Loucy (cell line): Measurements from ENCODE around the gene ZNF438.

Experiments
- EZH2phosphoT487 ChIP-seq: fragments of 200-600 bp; IDR thresholded peaks from 2 replicates; pipeline ENCODE4 v1.6.1; 2018; ENCODE audit warnings: antibody characterized with exemption, mild to moderate bottlenecking, moderate library complexity, borderline replicate concordance
- TF ChIP-seq, protein P1 (sequence below): fragments of 200-600 bp; sonication (generic); conservative IDR thresholded peaks from 2 replicates; pipeline ENCODE4 v1.5.1; 2014; ENCODE audit warnings: mild to moderate bottlenecking, antibody characterized with exemption, low read length

GRCh38 chr10:30963992-30964930 is 67.4 kb downstream of the ZNF438 start:
- TF ChIP-seq, protein P1, sequence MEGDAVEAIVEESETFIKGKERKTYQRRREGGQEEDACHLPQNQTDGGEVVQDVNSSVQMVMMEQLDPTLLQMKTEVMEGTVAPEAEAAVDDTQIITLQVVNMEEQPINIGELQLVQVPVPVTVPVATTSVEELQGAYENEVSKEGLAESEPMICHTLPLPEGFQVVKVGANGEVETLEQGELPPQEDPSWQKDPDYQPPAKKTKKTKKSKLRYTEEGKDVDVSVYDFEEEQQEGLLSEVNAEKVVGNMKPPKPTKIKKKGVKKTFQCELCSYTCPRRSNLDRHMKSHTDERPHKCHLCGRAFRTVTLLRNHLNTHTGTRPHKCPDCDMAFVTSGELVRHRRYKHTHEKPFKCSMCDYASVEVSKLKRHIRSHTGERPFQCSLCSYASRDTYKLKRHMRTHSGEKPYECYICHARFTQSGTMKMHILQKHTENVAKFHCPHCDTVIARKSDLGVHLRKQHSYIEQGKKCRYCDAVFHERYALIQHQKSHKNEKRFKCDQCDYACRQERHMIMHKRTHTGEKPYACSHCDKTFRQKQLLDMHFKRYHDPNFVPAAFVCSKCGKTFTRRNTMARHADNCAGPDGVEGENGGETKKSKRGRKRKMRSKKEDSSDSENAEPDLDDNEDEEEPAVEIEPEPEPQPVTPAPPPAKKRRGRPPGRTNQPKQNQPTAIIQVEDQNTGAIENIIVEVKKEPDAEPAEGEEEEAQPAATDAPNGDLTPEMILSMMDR: no peak
- no peak for TF ChIP-seq EZH2phosphoT487
